Vagina (tissue), 2 donors: ENCODE measurements around the gene SLC66A2. TPM values are rescaled to one million over a fixed set of nuclear protein-coding genes. Genes with fewer than 3 reads are reported as not detected.

Experiments used
- DNase-seq, 2 donors: peaks; one replicate each; pipeline ENCODE4 v3.0.0-alpha.2; 2017; ENCODE audit errors: extremely low spot score in 2 of 2
- H3K27ac ChIP-seq: fragments of 200-600 bp; sonication (generic); one replicate; pipeline ENCODE4 v1.5.1; 2019
- H3K27me3 ChIP-seq: fragments of 200-600 bp; sonication (generic); one replicate; pipeline ENCODE4 v1.5.1; 2019
- H3K36me3 ChIP-seq, 2 donors: fragments of 200-600 bp; sonication (generic); one replicate each; pipeline ENCODE4 v1.5.1; 2017 to 2019
- H3K4me1 ChIP-seq: fragments of 200-600 bp; sonication (generic); one replicate; pipeline ENCODE4 v1.5.1; 2019
- H3K4me3 ChIP-seq, 2 donors: fragments of 200-600 bp; sonication (generic); 1 replicate in 1 of 2; 2 replicates in 1 of 2; pipeline ENCODE4 v1.5.1; 2016 to 2019
- H3K9me3 ChIP-seq: fragments of 200-600 bp; sonication (generic); one replicate; pipeline ENCODE4 v1.5.1; 2019
- CTCF ChIP-seq, 3 experiments: fragments of 450-650 bp in 2 of 3; fragments of 200-600 bp in 1 of 3; sonication (generic) in 1 of 3; IDR thresholded peaks; one replicate each; pipeline ENCODE4 v1.5.1; 2017 to 2019; ENCODE audit warnings: antibody characterized with exemption in 3 of 3, mild to moderate bottlenecking in 2 of 3, moderate library complexity in 2 of 3
- POLR2A ChIP-seq, 2 donors: fragments of 450-650 bp; IDR thresholded peaks; one replicate each; pipeline ENCODE4 v1.6.1; 2017; ENCODE audit warnings: antibody characterized with exemption in 2 of 2, mild to moderate bottlenecking in 2 of 2, moderate library complexity in 2 of 2
- POLR2AphosphoS5 ChIP-seq, 2 donors: sonication (generic); formaldehyde crosslinking; IDR thresholded peaks; one replicate each; pipeline ENCODE4 v1.9.0; 2017; ENCODE audit warnings: antibody characterized with exemption in 2 of 2, mild to moderate bottlenecking in 2 of 2, low read depth in 1 of 2; ENCODE audit not compliant: insufficient read depth in 1 of 2
- intact Hi-C: fragments of 100-400 bp; cut with DNase I; formaldehyde crosslinking; loops from one replicate; pipeline ENCODE4 v1.15.1; 2023
- total RNA-seq: library from RNA; depleted of rRNA; stranded (reverse); fragments of >200 nt; gene quantifications from one replicate; pipeline ENCODE4 v1.2.3, GENCODE V29; 2016

SLC66A2 gene
- total RNA-seq, 1 donor from 2014 or later, result 32.2 TPM

- H3K27ac ChIP-seq, result no peak overlapping the region
- TF ChIP-seq CTCF (IDR thresholded peaks at IDR 0.05) (no peak), POLR2A (IDR thresholded peaks at IDR 0.05) (no peak), POLR2AphosphoS5 (IDR thresholded peaks at IDR 0.05; ENCODE audit: insufficient read depth in 1 of 2, low read depth in 1 of 2) (no peak)
- intact Hi-C loops, result no loop called here
- H3K4me3 ChIP-seq, result no peak overlapping the region
- no peaks in the 10 kb centered on the region for H3K9me3 ChIP-seq
- peaks cover 8% of the 10 kb centered on the region for H3K4me1 ChIP-seq
- no peaks in the 10 kb centered on the region for H3K27me3 ChIP-seq
- no peak for DNase-seq
- peaks cover 0 to 41% of the 10 kb centered on the region in 2 donors for H3K36me3 ChIP-seq
Observed at GRCh38 chr18:79971986-79972385, 20.5 kb upstream of the SLC66A2 start.

GRCh38 chr18:79971211-79971952 lies 19.9 kb upstream of the SLC66A2 start:
- Histone ChIP-seq H3K9me3 (no peaks in the 10 kb centered on the region), H3K36me3 (peaks cover 0 to 41% of the 10 kb centered on the region in 2 donors), H3K4me3 (no peak overlapping the region), H3K27ac (no peak overlapping the region), H3K4me1 (peaks cover 7% of the 10 kb centered on the region), H3K27me3 (no peaks in the 10 kb centered on the region)
- intact Hi-C loops, result no loop called here
- TF ChIP-seq POLR2A (IDR thresholded peaks at IDR 0.05) (no peak), POLR2AphosphoS5 (IDR thresholded peaks at IDR 0.05; ENCODE audit: insufficient read depth in 1 of 2, low read depth in 1 of 2) (no peak), CTCF (IDR thresholded peaks at IDR 0.05) (no peak)
- DNase-seq, result no peak

GRCh38 chr18:79970419-79971133 lies 19.1 kb upstream of the SLC66A2 start:
- peaks cover 0 to 41% of the 10 kb centered on the region in 2 donors for H3K36me3 ChIP-seq
- H3K4me3 ChIP-seq, result no peak overlapping the region
- TF ChIP-seq POLR2A (IDR thresholded peaks at IDR 0.05) (no peak), CTCF (IDR thresholded peaks at IDR 0.05) (no peak), POLR2AphosphoS5 (IDR thresholded peaks at IDR 0.05; ENCODE audit: insufficient read depth in 1 of 2, low read depth in 1 of 2) (no peak)
- H3K27me3 ChIP-seq, result no peaks in the 10 kb centered on the region
- no peaks in the 10 kb centered on the region for H3K9me3 ChIP-seq
- no peak overlapping the region for H3K27ac ChIP-seq
- H3K4me1 ChIP-seq, result peaks cover 2% of the 10 kb centered on the region
- intact Hi-C loops, result no loop called here
- no peak for DNase-seq

- peak in 1 of 2 donors; percentile 80 for DNase-seq
- TF ChIP-seq POLR2A (IDR thresholded peaks at IDR 0.05) (no peak), POLR2AphosphoS5 (IDR thresholded peaks at IDR 0.05; ENCODE audit: insufficient read depth in 1 of 2, low read depth in 1 of 2) (no peak), CTCF (IDR thresholded peaks at IDR 0.05) (no peak)
- peaks cover 32% of the 10 kb centered on the region for H3K4me1 ChIP-seq
- peaks cover 0 to 13% of the 10 kb centered on the region in 2 donors for H3K36me3 ChIP-seq
- H3K27ac ChIP-seq, result peak overlapping the region; percentile 82
- no peaks in the 10 kb centered on the region for H3K9me3 ChIP-seq
- H3K4me3 ChIP-seq, result peak overlapping the region; percentile 63 to 74
- no peaks in the 10 kb centered on the region for H3K27me3 ChIP-seq
- intact Hi-C loops, result no loop called here
Observed at GRCh38 chr18:79965119-79965902, 13.9 kb upstream of the SLC66A2 start.
